Measurements from ENCODE around the gene THAP7. TPM values are rescaled to one million over a fixed set of nuclear protein-coding genes. Genes with fewer than 3 reads are reported as not detected.
A peak's percentile ranks its signal among the peaks of the same experiment; 100 is the strongest.

Gene THAP7
- total and polyA plus RNA-seq, 9 of the 15 experiments (the other 6 are each of a cell fraction or from before 2014, with no cell fraction given): 7.9 to 263 (median 84.1) TPM

- TF ChIP-seq CTCF (IDR thresholded peaks at IDR 0.05 in 2 of 3, conservative IDR thresholded peaks at IDR 0.05 in 1 of 3; ENCODE audit: insufficient read depth in 2 of 3, low read depth in 1 of 3, low read length in 3 of 3) (peak in 2 of 3 experiments; percentile 8 to 17; a peak in 2 of 6 replicates), ZNF224 (CRISPR knock-in tag; IDR thresholded peaks at IDR 0.05) (no peak), CREB5 (CRISPR knock-in tag; IDR thresholded peaks at IDR 0.05) (no peak), RBM39 (optimal IDR thresholded peaks at IDR 0.05; ENCODE audit: low read depth, low read length) (no peak), CCAR2 (IDR thresholded peaks at IDR 0.05; ENCODE audit: low read depth, low read length) (no peak), GATAD2A (IDR thresholded peaks at IDR 0.05) (no peak), AFF4 (CRISPR knock-in tag; IDR thresholded peaks at IDR 0.05) (no peak), ELK3 (CRISPR knock-in tag; IDR thresholded peaks at IDR 0.05) (peak; percentile 79), ATF7 (IDR thresholded peaks at IDR 0.05) (no peak), CREB3L1 (IDR thresholded peaks at IDR 0.05; ENCODE audit: borderline replicate concordance, low read depth) (no peak), ZNF174 (CRISPR knock-in tag; IDR thresholded peaks at IDR 0.05) (no peak; the same call in 1 of the 2 replicates), HNRNPK (IDR thresholded peaks at IDR 0.05; ENCODE audit: low read depth, low read length, poor library complexity, severe bottlenecking) (no peak), MLLT1 (IDR thresholded peaks at IDR 0.05) (no peak), MTA2 (IDR thresholded peaks at IDR 0.05; ENCODE audit: low read depth) (no peak), ZNF197 (CRISPR knock-in tag; IDR thresholded peaks at IDR 0.05; ENCODE audit: low read depth) (no peak), ZNF23 (CRISPR knock-in tag; IDR thresholded peaks at IDR 0.05) (peak; percentile 83)
Observed at GRCh38 chr22:21001601-21002325, at the start of gene THAP7 (continued).
